HepG2 (cell line): Measurements from ENCODE around the gene CDH13.

Experiments used
- FOXM1 ChIP-seq: sonication (generic); formaldehyde crosslinking; IDR thresholded peaks from 2 replicates; pipeline ENCODE4 v1.5.0; 2020; ENCODE audit warnings: missing genetic modification reagents
- NFIC ChIP-seq: IDR thresholded peaks from 2 replicates; pipeline ENCODE4 v1.6.1; 2012; ENCODE audit warnings: mild to moderate bottlenecking, low read length, inconsistent platforms
- ZNF746 ChIP-seq: sonication (generic); formaldehyde crosslinking; IDR thresholded peaks from 2 replicates; pipeline ENCODE4 v1.8.0; 2022; ENCODE audit warnings: mild to moderate bottlenecking, missing genetic modification reagents

DNA sequence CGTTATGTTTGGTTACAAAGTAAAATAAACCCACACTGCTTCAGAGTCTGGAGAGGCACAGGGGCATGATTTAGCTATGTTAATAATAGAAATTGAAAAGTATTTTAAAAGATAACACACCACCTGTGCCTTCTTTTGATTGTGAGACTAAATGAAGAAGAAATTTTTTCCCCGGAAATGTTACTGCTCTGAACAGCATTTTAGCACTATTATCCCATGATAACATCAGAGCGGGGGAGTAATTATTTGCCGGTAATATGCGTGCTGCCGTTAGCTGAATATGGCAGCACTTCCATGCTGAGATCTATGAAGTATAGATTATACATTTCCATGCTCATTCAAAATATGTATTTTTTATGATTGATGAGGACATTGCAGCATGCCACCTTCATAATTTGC, 680.8 kb downstream of the CDH13 start:
- TF ChIP-seq NFIC (no peak), ZNF746 (no peak), FOXM1 (CRISPR knock-in tag) (no peak)
